ENCODE results near the gene EPS15.

DNA sequence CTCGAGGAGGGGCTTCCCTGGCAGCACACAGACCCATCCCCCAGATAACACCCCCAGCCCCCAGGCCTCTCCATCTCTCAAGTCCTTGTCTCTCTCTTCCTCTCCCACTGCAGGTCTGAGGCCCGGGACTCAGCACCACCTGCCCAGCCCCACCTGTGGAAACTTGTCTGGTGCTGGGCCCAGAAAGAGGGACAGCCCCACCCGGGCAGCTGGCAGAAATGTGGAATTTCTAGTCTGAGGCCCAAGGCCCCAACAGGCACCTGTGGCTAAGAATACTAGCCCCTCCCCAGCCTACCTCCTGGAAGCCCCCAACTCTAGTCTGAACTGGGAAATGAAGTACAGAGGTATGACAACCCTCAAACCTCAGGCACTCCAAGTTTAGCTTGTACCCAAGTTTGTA lies 204.1 kb downstream of the EPS15 start:
- TF ChIP-seq CTCF (IDR thresholded peaks at IDR 0.05; ENCODE audit: low read length) (no peak), EZH2 (IDR thresholded peaks at IDR 0.05; ENCODE audit: borderline replicate concordance, low read length) (no peak)
